Effector CD4-positive, alpha-beta T cell (primary cell): Measurements from ENCODE around the gene PPP2R3C.
"Not testable (repeated sequence)": the region's sequence is repeated elsewhere in the genome, so short reads cannot be mapped to it uniquely, and the experiment has no call there.

ENCODE experiments used
- DNase-seq: peaks from one replicate; pipeline ENCODE4 v3.0.0-alpha.2; 2020

The PPP2R3C gene

GRCh38 chr14:35050652-35051051, 71.1 kb downstream of the PPP2R3C start:
- no peak for DNase-seq

GRCh38 chr14:35047976-35048513, 73.7 kb downstream of the PPP2R3C start:
- no peak for DNase-seq

- no peak for DNase-seq
Measured at GRCh38 chr14:35046751-35047536, 74.8 kb downstream of the PPP2R3C start.

- peak; percentile 99 for DNase-seq
Measured at GRCh38 chr14:35046048-35046750, 75.6 kb downstream of the PPP2R3C start, which contains the start of gene FAM177A1. TSS of gene FAM177A1 (plus strand) at chr14:35046272. CDS start at chr14:35046464, 192 bp downstream.

- DNase-seq, result no peak
Measured at GRCh38 chr14:35045798-35046047, 76.1 kb downstream of the PPP2R3C start.

GRCh38 chr14:35044939-35045797, 76.6 kb downstream of the PPP2R3C start:
- no peak for DNase-seq

- DNase-seq, result no peak
Measured at GRCh38 chr14:35043046-35043445, 78.7 kb downstream of the PPP2R3C start.

GRCh38 chr14:35042632-35043031, 79.2 kb downstream of the PPP2R3C start:
- no peak for DNase-seq

GRCh38 chr14:35038312-35038711, 83.5 kb downstream of the PPP2R3C start:
- not testable (repeated sequence) for DNase-seq
